ENCODE measurements around the gene MESP2. TPM values are rescaled to one million over a fixed set of nuclear protein-coding genes. Genes with fewer than 3 reads are reported as not detected.

MESP2 gene
- total RNA-seq, 1 donor from 2014 or later = 0.13 TPM

GRCh38 chr15:89751748-89752147 is 24.4 kb upstream of the MESP2 start:
- no peak for ATAC-seq (ENCODE audit: poor library complexity)
- intact Hi-C loops (cut with DNase I) = no loop called here
- DNase-seq = no peak

- intact Hi-C loops (cut with DNase I) = no loop called here
- no peak for DNase-seq
- no peak for ATAC-seq (ENCODE audit: poor library complexity)
Observed at GRCh38 chr15:89753855-89754254, 22.3 kb upstream of the MESP2 start.

DNA sequence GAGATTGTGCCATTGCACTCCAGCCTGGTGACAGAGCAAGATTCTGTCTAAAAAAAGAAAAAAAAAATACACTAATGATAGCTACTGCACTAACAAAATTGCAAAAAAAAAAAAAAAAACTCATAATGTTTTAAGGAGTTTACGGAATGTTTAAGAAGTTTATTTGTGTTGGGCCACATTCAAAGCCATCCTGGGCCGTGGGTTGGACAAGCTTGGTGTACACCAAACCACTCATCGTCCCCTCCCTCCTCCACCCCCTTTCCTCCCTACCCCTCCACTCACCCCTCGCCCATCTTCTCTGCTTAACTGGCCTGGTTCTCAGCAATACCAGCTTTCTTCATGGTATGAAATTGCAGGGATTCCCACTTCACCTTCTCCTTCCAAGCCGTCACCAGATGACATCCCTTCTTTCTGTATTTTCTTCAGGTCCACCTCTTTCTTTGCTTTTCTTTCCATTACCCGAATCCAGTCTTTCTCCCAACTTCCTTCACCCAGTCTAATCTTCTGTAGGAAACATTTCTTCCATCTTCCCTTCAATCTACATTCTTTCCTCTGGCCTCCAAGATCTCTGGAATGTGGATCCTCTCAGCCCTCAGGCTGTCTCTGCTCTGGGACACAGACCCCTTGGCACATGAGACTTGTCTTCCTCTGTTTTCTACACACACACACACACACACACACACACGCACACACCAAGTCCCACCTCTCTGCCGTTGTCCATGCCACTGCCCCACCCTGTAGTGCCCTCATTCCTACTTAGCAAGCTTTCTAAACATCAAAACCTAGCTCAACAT is 21.6 kb upstream of the MESP2 start:
- DNase-seq (no peak), ATAC-seq (ENCODE audit: poor library complexity) (no peak)
- intact Hi-C loops (cut with DNase I) = no loop called here

GRCh38 chr15:89755701-89756100 is 20.4 kb upstream of the MESP2 start:
- intact Hi-C loops (cut with DNase I) = no loop called here
- no peak for ATAC-seq (ENCODE audit: poor library complexity)
- no peak for DNase-seq

DNA sequence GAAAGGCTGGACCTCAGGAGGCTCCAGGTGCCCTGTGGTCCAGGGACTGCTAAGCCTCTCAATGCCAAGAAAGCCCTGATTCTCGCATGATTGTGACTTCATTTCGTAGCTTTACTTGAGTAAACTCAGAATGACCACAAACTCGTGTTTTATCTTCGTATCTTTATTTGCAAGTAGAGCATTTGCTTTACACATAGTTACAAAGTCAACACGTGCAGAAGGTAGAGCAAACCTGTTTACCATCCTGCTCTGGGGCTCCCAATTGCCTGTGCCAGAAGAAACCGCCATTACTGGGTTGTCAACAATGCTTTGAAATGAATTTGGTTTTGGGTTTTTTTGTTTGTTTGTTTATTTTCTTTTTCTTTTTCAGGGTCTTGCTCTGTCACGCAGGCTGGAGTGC is 19.2 kb upstream of the MESP2 start:
- intact Hi-C loops (cut with DNase I) = no loop called here
- no peak for DNase-seq
- no peak for ATAC-seq (ENCODE audit: poor library complexity)

GRCh38 chr15:89758283-89758682 is 17.8 kb upstream of the MESP2 start:
- intact Hi-C loops (cut with DNase I) = no loop called here
- ATAC-seq (ENCODE audit: poor library complexity) = no peak
- no peak for DNase-seq

- DNase-seq (no peak), ATAC-seq (ENCODE audit: poor library complexity) (no peak)
- intact Hi-C loops (cut with DNase I) = no loop called here
Observed at GRCh38 chr15:89758981-89759380, 17.2 kb upstream of the MESP2 start.

DNA sequence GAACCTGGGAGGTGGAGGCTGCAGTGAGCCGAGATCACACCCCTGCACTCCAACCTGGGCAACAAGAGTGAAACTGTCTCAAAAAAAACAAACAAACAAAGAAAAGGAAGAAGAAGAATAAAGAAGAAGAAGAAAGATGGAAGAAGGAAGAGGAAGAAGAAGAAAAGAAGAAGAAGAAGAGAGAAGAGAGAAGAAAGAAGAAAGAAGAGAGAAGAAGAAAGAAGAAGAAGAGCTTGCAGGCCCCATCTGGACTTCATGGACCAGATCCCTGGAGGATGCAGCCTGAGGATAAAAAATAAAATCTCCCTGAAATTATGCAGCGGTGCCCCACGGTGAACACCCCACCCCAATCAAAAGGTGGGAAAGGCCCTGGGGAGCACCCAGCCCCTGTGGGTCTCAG is 16.3 kb upstream of the MESP2 start:
- ATAC-seq (ENCODE audit: poor library complexity) = no peak
- no peak for DNase-seq
- intact Hi-C loops (cut with DNase I) = loop anchor here (5.0 kb wide), 2 partner anchors 117 to 312 kb away; no protein-coding TSS in a partner anchor

DNA sequence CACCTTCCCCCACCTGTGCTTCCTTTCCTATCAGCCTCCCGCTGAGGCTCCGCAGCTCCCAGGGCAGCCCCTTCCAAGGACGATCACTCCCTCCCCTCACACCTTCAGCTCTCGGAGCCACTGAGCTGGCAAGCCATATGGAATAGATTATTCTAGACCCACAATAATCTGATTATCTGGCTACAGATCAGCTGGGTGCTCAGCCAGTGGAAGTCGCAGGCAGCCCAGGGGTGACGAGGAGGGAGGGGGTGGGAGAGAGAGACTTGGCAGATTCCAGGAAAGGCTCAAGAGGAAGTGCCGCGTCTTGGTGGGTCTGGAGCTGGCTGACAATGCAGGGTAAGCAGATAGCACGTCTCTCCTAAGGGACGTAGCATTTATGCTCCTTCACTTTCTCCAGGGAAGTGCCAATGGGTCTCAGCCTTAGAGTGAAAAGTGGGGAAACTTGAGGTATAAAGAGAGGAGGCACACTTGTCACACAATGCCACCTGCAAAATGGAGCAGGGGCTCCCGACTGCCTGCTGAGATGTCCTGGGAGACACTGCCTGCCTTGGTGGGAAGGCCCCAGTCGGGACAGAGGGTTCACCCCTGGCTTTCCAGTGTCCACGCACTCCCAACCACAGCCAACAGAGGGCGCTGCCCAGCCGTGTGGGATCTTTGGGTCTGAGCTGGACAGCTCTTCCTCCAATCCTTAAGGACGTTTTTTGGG is 15.7 kb upstream of the MESP2 start:
- intact Hi-C loops (cut with DNase I) = loop anchor here (5.0 kb wide), 2 partner anchors 117 to 312 kb away; no protein-coding TSS in a partner anchor
- DNase-seq (peak; percentile 92), ATAC-seq (ENCODE audit: poor library complexity) (peak; percentile 92)

DNA sequence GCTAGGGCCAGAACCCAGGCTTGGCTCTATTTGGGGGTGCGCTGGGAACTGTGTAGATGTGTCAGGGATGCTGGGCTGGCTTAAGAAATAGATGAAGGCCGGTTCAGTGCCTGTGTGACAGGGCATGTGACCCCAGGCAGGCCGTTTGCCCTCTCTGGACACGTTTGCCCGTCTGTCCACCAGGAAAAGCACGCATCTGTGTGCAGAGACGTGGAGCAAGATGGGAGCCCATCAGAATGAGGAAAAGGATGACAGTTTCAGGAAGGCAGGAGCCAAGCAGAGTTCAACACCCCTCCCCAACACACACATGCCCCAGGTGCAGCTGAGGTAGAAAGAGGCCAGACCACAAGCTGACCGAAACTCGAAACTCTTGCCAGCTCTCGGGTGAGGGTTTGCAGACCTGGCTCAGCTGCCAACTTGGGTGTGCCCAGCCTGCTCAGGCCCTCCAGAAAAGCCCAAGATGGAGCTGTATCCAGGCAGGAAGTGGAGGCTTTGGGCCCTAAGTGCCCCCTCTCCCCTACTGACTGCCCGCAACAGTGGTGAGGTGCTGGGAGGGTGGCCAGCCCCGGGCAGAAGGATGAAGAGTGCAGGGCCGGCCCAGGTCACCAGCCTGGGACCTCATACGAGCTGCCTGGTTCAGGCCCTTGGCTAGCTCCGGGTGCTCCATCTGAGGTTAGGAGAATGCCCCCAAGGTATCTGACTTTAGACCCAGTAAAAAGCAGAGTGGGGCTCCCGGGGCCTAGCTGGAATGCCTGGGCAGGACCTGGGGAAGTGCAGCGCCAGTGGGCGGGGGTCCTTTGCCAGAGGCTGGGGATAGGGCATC is 14.9 kb upstream of the MESP2 start:
- DNase-seq (no peak), ATAC-seq (ENCODE audit: poor library complexity) (no peak)
- intact Hi-C loops (cut with DNase I) = loop anchor here (5.0 kb wide), 2 partner anchors 116 to 311 kb away; no protein-coding TSS in a partner anchor

- DNase-seq = no peak
- intact Hi-C loops (cut with DNase I) = loop anchor here (5.0 kb wide), 2 partner anchors 115 to 310 kb away; no protein-coding TSS in a partner anchor
Observed at GRCh38 chr15:89761929-89762328, 14.2 kb upstream of the MESP2 start.

DNA sequence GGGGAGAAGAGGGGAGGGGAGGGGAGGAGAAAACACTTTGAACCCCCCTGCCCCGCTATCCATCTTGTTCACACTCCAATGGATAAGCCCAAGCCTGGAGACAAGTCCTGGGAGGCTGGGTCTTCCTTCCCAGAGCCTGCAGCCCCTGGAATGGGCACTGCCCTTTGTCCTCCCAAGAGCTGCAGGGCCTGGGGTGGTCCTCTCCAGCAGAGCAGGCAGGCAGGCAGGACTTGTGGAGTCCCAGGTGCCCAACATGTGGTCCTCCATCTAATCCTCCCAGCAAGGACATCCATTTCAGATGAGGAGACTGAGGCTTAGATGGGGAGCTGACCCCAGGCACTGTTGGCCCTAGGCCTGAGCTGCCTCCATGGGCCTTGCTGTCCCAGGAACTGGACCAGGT is 10.4 kb upstream of the MESP2 start:
- peak; percentile 31 for DNase-seq
- intact Hi-C loops (cut with DNase I) = no loop called here
- ATAC-seq (ENCODE audit: poor library complexity) = no peak

More at GRCh38 chr15:89761929-89762328, 14.2 kb upstream of the MESP2 start:
- no peak for ATAC-seq (ENCODE audit: poor library complexity)

- ATAC-seq (ENCODE audit: poor library complexity) (peak; percentile 86), DNase-seq (peak; percentile 70)
- intact Hi-C loops (cut with DNase I) = no loop called here
Observed at GRCh38 chr15:89766357-89767311, 9.5 kb upstream of the MESP2 start.

GRCh38 chr15:89767411-89767915 is 8.7 kb upstream of the MESP2 start:
- intact Hi-C loops (cut with DNase I) = no loop called here
- peak; percentile 32 for DNase-seq
- ATAC-seq (ENCODE audit: poor library complexity) = peak; percentile 8

- intact Hi-C loops (cut with DNase I) = no loop called here
- ATAC-seq (ENCODE audit: poor library complexity) (peak; percentile 63), DNase-seq (peak; percentile 58)
Observed at GRCh38 chr15:89768071-89768500, 8.0 kb upstream of the MESP2 start.

- ATAC-seq (ENCODE audit: poor library complexity) (no peak), DNase-seq (no peak)
- intact Hi-C loops (cut with DNase I) = no loop called here
Observed at GRCh38 chr15:89769366-89769765, 6.8 kb upstream of the MESP2 start.

- intact Hi-C loops (cut with DNase I) = no loop called here
- ATAC-seq (ENCODE audit: poor library complexity) = no peak
Observed at GRCh38 chr15:89770041-89770440, 6.1 kb upstream of the MESP2 start.

More at GRCh38 chr15:89770041-89770440, 6.1 kb upstream of the MESP2 start:
- peak; percentile 9 for DNase-seq

Measured in Right ventricle myocardium superior (tissue), 1 donor.